Stomach (tissue), 4 donors: ENCODE results near the gene PITPNC1.

Experiments used
- CTCF ChIP-seq, 7 experiments: fragments of 450-650 bp in 4 of 7; fragments of 200-600 bp in 3 of 7; sonication (generic) in 3 of 7; IDR thresholded peaks; one replicate each; pipeline ENCODE4 v1.5.1; 2016 to 2019; ENCODE audit warnings: antibody characterized with exemption in 7 of 7, control low read depth in 2 of 7, mild to moderate bottlenecking in 1 of 7
- POLR2A ChIP-seq, 4 donors: fragments of 450-650 bp; IDR thresholded peaks; one replicate each; pipeline ENCODE4 v1.6.1; 2016; ENCODE audit warnings: antibody characterized with exemption in 4 of 4, control low read depth in 2 of 4, mild to moderate bottlenecking in 1 of 4, moderate library complexity in 1 of 4
- POLR2AphosphoS5 ChIP-seq, 3 donors: sonication (generic); formaldehyde crosslinking; IDR thresholded peaks; one replicate each; pipeline ENCODE4 v1.6.1; 2016; ENCODE audit warnings: antibody characterized with exemption in 3 of 3

GRCh38 chr17:67452681-67453554, 75.8 kb downstream of the PITPNC1 start:
- TF ChIP-seq CTCF (IDR thresholded peaks at IDR 0.05), result no peak
- TF ChIP-seq POLR2A (IDR thresholded peaks at IDR 0.05), result no peak
- TF ChIP-seq POLR2AphosphoS5 (IDR thresholded peaks at IDR 0.05), result no peak
